Myocyte (in vitro differentiated cells): Measurements from ENCODE around the gene HELZ2. TPM values are rescaled to one million over a fixed set of nuclear protein-coding genes. Genes with fewer than 3 reads are reported as not detected.
"Not testable (repeated sequence)": the region's sequence is repeated elsewhere in the genome, so short reads cannot be mapped to it uniquely, and the experiment has no call there.

Experiments used
- DNase-seq: peaks from one replicate; pipeline ENCODE4 v3.0.0-alpha.2; 2012; ENCODE audit warnings: low read depth
- total RNA-seq: library from RNA; depleted of rRNA; stranded (reverse); fragments of >200 nt; gene quantifications from 2 replicates; pipeline ENCODE4 v1.2.3, GENCODE V29; 2014

HELZ2 gene
- total RNA-seq, 1 donor from 2014 or later = 15.5 TPM

DNA sequence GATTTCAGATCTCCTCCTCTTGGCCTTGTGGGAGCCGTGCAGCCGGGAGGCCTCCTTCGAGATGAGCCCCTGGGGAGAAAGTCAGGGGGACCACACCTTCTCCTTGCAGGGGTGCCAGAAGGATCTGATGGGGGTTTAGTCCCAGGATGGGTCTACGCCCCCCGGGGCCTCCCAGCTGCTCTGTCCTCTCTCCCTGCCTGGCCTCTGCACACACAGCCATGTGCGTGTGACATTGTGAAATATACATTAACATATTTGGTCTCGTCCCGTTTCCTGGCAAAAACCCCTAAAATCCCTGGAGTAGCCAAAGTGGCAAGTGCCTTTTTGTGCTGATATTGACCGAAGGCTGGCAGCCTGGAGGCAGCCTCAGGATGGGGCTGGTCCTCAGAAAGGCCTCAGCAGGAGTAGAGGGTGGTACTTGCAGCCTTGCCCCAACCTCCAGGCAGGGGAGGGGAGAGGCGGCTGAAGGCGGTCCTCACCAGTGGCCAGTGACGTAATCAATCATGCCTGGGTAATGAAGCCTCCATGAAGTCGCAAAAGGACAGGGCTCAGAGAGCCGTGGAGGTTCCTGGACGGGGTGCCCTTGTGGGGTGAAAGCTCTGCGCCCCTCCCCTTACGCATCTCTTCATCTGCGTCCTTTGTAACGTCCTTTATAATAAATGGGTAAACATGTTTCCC is 5.1 kb upstream of the HELZ2 start:
- DNase-seq = no peak

DNA sequence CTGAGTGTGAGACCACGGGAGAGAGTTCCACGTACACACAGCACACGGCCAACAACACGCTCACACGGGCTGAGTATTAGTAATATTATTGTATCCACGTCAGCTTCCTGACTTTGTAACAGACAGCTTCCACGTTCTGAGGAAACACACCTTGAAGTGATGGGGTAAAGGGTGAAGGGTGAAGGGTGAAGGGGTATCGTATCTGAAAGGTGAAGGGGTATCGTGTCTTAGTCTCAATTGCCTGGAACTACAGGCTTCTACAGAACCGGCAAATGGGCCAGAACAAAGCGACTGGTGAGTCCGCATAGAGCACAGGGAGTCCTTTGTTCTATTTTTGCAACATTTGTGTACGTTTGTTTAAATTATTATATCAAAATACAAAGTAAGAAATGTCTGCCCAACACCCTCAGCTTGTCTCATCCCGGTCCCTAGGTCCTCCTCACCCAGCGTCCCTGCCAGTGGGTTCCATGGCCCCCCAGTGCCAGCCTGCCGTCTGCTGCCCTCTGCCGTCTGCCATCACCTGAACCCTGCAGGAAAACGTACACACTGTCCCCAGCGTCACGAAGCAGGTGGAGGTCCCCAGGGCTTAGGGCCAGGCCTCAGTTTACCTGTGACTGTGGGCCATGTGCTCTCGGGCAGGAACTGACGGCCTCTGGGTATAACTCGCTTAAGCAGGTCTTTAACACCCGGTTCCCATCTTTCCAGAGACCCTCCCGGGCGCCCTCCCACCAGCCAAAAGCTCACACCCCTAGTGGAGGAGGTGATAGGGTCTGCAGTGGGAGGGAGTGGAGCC is 4.4 kb upstream of the HELZ2 start:
- no peak for DNase-seq

DNA sequence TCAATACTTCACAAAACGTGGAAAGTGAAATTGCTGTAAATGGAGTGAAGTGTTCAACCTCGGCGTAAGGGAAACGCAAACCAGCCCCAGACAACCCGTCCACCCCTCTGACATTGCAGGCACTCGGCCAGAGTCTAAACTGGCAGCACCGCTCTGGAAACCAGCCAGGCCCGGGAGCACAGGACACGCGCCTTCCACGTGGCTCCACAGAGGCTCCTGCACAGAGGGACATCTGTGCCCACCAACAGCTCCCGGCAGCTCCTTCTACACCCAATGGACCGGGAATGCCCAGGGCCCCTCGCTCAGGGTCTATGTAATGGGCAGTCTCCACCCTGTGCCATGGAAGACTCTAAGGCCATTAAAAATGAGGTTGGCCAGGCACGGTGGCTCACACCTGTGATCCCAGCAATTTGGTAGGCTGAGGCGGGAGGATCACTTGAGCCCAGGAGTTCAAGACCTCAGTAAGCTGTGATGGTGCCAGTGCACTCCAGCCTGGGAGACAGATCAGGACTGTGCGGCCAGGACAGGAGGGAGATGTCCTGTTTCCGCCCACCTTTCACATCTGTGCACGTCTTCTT is 3.4 kb upstream of the HELZ2 start:
- no peak for DNase-seq

DNA sequence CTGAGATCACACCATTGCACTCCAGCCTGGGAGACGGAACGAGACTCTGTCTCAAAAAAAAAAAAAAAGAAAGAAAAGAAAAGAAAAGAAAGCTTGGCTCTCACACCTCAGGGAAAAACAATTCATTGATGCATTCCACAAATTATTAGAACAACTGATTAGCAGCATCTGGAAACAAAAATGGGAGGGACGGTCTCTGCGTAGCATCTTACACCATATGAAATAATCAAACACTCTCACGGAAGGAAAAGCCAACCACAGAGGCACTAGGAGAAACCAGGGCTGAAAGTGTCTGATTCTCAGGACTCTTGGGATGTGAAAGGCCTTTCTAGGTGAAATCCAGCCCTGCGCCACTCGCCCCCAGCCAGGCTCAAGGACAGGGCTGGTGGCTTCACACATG is 2.3 kb upstream of the HELZ2 start:
- no peak for DNase-seq

DNA sequence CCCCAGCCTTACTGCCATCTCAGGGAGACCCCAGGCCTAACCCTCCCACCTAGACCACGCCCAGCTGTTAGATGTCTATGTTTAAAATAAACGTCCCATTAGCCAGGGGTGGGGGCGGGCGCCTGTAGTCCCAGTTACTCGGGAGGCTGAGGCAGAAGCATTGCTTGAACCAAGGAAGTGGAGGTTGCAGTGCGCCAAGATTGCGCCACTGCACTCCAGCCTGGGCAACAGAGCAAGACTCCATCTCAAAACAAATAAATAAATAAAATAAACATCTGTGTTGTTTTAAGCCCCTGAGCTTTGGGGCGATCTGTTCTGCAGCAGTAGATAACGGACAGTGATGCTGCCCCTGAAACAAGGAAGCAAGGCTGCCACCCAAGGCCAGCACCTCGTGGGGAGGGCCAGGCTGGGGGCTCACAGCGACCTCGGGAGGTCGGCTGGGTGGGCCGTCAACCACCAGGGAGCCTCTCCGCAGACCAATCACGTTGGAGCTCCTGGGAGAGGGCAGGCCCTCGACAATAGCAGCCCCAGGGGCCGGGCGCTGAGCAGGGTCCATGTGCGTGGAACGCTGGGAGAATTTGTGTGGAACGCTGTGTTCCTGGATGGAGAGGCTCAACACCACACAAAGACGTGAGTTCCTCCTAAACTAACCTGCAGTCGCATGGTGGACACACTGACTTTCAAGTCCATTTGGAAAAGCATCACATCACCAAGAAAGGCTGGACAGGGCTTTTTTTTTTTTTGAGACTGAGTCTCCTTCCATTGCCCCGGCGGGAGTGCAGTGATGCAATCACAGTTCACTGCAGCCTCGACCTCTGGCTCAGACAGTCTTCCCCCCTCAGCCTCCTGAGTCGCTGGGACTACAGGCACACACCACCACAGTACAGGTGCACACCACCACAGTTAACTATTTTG is 1.0 kb upstream of the HELZ2 start:
- no peak for DNase-seq

DNA sequence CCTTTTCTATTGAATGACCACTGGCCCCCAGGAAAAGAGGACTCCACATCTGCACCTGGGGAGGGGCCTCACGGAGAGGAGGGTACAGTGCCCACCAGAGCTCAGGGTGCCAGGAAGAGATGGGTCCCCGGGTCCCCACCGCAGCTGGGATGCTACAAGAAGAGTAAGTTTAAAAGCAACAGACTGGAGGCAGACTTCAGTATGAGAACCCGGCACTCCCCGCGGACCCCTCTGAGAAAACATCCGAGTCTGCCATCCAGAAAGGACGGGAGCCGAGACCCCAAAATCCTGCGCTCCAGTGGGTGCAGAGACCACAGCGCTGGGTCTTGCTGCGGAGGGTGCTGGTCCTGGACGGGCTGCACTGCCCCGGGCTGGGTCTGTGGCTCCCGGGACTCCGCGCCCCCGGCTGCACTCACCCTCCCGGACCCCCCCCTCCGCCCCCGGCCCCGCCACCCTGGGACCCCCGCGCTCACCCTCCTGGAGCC is 350 bp downstream of the HELZ2 start:
- no peak for DNase-seq

DNA sequence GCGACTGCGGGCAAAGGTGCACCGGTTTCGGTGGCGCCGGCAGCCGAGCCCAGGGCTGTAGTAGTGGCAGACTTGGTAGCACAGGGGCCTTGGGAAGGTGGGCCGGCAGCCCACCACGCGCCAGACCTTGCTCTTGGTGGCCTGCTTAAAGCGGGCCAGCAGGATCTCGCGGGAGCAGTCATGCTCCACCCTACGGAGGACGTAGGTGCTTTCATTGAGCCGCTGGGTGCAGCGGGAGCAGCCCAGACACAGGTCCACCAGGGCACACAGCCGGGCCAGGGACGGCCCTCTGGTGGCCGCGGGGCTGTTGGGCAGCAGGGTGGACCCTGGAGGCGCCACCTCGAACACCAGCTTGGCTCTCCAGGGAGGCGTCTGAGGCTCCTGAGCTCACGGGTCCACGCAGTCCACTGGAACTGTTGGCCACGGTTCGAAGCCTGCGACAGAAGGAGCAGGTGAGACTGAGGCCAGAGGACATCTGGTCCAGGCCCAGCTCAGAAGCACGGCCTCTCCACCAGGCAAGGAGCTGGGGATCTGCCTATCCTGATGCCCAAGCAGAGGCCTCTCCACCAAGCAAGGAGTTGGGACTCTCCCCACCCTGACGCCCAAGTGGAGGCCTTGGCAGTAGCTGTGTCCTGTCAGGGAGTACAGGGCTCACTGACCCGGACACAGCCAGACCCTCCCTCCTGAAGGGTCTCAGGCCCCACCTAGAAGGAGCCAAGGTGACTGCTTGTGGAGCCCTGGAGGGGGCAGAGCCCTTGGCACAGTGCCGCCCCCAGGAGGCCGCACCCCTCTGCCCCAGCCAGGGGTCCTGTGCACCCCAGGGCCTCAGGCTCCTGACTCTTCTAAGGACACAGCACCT is 1.0 kb downstream of the HELZ2 start:
- no peak for DNase-seq

DNA sequence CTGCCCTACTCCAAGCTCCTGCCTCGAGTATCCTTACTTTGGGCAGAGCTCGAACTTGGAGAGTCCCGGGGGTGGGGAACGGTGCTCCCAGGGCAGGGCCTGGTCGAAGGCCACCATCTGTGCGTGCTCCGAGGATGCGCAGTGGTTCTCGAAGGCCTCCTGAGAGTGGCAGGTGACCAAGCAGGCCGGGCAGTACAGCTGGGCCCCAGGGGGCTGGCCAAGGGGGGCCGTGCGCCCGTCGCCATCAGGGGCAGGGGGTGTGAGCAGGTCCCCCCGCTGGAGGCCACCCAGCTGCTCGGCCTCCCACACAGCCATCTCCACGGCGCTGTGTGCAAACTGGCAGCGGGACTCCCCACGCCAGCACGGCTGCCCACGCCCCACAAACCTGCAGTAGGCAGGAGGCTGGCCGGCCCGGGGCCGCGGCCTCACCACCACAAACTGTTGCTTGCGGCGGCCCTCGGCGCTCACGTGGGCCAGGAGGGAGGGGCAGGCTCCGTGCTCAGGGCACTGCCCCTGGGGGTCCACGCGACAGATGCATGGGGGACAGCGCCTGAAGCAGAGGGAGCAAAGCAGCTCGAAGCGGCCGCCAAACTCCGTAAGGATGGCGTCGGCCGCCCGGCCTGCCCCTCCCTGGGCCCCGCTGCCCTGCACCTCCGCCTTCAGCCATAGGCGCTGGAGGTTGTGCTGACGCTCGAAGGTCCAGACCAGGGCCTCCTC is 1.8 kb downstream of the HELZ2 start:
- no peak for DNase-seq

DNA sequence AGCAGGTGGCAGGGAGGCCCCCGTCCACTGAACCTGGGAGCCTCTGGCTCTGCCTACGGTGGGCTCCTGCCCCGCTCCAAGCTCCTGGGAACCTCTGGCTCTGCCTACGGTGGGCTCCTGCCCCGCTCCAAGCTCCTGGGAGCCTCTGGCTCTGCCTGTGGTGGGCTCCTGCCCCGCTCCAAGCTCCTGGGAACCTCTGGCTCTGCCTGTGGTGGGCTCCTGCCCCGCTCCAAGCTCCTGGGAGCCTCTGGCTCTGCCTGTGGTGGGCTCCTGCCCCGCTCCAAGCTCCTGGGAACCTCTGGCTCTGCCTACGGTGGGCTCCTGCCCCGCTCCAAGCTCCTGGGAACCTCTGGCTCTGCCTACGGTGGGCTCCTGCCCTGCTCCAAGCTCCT is 3.0 kb downstream of the HELZ2 start:
- DNase-seq = not testable (repeated sequence)

DNA sequence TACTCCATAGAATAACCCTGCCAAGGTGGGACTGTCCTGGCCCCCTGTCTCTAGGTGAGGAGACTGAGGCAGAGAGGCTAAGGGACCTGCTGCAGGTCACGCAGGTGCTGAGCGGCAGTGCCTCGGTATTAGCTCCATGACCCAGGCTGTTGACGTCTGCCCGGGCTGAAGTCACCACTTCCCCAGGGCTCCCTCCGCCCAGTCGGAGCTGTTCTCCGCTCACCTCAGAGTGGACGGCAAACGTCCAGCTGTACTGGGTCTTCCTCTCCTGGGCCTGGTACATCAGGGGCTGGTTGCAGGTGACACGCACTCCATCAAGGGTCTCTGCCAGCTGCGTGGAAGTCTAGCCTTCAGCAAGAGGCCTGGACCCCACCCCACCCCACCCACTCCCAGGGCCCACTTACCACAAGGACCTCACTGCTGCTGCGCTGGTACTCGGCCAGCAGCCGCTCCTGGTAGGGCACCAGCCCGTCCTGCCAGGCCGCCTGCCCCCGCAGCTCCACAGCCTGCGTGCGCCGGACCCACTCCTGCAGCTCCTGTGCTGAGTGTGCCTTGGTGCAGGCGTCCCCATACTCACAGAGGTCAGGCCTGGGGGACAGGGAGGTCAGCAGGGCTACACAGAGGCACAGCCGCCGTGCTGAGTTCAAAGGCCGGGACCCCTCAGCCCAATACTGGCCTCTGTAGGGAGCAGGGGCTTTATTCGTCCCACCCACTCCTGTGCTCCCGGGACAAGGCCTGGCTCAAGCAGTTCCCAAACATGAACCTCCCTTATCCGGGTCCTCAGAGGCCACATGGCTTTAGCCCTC is 3.6 kb downstream of the HELZ2 start:
- DNase-seq = no peak

DNA sequence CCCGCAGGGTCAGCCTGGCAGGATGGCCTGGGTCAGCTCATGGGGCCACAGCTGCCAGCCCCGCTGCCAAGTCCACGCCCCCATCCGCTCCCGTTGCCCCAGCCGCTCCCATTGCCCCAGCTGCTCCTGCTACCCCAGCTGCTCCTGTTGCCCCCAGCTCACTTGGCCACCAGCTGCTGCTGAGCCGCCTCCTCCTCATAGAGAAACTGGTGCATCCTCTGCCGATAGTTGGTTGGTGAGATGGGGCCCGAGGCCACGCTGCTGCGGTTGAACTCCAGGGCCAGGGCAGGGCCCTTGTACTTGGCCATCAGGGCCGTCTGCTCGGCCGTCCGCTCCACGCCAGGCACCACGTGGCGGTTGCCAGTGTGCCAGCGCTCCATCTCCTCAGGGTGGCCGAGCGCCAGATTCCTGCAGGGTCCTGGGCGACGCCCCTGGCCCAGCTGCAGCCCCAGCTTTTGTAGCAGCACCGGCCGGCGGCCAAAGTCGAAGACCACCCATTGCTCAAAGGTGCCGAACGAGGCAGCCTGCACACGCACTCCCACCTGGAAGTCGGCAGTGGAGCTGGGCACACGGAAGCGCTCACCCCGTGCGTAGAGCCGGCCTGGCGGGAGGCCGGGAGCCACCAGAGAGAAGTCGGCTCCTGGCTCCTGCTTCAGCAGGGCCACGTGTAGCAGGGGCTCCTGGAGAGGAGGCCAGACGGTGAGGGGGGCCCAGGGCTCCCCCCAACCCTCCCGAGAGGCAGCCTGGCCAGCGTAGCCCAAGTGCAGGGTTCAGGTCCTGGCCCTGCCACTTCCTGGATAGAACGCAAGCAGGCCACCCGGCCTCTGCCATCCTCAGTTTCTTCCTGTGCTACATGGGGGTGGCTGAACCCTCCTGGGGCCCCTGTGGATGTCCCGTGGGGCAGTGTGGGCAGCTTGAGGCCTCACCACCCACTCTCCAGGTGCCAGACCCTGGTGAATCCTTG is 4.8 kb downstream of the HELZ2 start:
- no peak for DNase-seq

DNA sequence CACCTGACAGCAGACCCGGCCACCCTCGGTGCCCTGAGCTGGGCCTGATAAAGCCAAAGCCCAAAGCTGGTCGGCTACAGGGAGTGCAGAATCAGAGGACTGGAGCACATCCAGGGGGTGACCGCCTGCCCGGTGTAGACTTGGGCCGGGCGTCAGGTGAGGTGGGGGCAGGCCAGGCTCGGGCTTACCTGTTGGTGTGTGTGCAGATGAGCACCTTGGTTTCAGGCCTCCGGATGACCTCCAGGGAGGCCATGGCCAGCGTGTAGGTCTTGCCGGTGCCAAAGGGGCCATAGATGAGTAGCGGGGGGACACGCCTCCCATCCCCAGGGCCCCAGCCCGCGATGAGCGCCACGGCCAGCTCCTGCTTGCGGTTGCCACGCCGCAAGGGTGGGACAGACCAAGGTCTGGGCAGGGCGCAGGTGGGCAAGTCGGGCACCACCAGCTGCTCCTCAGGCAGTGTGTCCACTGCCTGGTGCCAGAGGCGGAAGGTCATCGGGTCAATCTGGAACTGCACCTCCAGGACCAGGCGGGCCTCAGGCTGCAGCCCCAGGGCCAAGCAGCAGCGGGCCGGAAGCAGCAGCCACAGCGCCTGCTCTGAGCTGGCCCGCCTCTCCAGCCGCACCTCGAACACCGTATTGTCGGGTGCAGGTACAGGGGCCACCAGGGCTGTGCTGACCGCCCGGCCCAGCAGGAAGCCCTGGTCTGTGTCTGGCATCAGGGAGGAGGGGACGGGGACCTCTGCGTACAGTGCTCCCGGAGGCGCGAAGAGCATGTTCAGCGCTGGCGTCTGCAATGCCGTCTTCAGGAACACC is 5.7 kb downstream of the HELZ2 start:
- no peak for DNase-seq

DNA sequence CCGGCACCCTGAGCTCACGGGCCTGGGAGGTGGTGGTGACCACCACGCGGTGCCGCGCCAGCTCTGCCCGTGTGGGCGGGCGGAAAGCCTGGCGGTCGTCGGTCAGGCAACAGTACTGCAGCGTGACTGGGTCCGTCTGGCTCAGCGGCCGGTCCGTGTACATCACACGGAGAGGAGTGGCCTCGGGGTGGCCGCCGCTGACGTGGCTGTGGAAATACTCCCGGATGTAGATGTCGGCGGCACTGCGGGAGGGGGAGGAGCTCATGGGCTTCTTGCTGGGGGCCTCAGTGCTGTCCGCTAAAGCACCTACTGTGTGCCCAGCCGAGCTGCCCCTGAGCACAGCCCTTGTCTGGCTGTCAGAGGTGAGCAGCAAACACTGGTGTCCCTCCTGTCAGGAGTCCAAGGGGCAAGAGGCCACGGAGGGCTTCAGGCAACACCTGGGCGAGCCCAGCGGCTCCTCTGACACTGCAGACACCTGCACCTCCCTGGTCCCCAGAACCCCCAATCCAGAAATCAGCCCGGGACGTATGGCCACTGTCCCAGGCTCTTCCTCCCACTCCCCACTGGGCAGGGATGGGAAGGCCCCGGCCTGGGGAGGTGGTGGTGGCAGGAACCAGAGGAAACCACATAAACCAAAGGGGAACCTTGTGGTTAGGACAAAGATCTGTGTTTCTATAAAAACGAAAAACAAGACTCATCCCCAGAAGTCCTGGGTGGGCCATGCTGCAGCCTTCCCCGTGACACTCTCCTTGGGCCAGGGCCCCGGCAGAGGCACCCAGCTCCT is 6.5 kb downstream of the HELZ2 start:
- DNase-seq = no peak

DNA sequence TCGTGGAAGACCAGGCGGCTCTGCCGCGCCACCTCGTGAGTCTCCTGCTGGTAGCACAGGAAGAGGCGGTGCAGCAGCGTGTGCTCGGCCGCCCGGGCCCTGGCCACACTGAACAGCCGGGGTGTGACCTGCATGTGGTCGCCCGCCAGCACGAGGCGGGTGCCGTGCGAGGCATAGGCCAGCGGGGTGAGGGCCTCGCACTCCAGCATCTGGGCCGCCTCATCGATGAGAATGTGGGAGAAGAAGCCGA is 7.0 kb downstream of the HELZ2 start:
- no peak for DNase-seq

DNA sequence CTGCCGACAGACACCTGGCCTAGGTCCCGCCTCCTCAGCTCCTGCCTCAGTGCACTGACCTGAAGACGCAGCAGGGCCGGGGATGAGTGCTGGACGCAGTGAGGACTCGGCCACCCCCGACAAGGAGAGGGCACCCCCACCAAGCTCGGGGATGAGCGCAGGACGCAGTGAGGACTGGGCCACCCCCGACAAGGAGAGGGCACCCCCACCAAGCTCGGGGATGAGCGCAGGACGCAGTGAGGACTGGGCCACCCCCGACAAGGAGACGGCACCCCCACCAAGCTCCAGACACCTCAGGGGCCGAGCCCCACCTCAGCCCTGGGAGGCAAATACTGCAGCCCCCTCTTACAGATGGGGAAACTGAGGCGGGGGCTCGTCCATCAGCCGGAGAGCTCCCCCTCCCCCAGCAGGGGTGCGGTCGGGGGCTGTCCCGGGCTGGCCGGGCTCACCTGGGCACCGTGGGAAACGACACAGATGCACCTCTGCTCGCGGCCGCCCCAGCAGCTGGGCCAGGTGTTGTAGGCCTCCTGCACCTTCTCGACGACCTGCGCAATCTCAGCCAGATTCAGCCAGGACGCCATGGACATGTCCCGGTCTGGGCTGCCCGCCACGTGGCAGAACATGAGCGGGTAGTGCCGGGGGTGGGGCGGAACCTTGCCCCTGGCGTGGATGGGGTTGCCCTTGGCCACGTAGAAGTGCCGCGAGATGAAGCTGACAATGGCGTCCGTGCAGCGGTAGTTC is 7.5 kb downstream of the HELZ2 start:
- DNase-seq = no peak
